22Rv1 (cell line): ENCODE measurements around the gene PLLP.

Experiments
- H3K27ac ChIP-seq: fragments of 450-650 bp; 2 replicates; pipeline ENCODE4 v1.5.1; 2017
- CTCF ChIP-seq: fragments of 450-650 bp; IDR thresholded peaks from 2 replicates; pipeline ENCODE4 v1.5.1; 2017; ENCODE audit warnings: mild to moderate bottlenecking
- ZFX ChIP-seq: fragments of 450-650 bp; IDR thresholded peaks from 2 replicates; pipeline ENCODE4 v1.6.1; 2017; ENCODE audit warnings: antibody characterized with exemption, borderline replicate concordance

The PLLP gene

GRCh38 chr16:57285379-57285778 lies 907 bp upstream of the PLLP start:
- TF ChIP-seq CTCF (no peak), ZFX (no peak)
- no peak overlapping the region for H3K27ac ChIP-seq

GRCh38 chr16:57284952-57285363 lies 486 bp upstream of the PLLP start:
- no peak overlapping the region; the same call in 1 of the 2 replicates for H3K27ac ChIP-seq
- TF ChIP-seq CTCF, result no peak
- no peak for TF ChIP-seq ZFX

- TF ChIP-seq CTCF, result no peak
- no peak for TF ChIP-seq ZFX
- H3K27ac ChIP-seq, result no peak overlapping the region
Observed at GRCh38 chr16:57283959-57284208, 588 bp downstream of the PLLP start.

- TF ChIP-seq ZFX (no peak), CTCF (no peak)
- H3K27ac ChIP-seq, result no peak overlapping the region
Observed at GRCh38 chr16:57283214-57283958, 1.1 kb downstream of the PLLP start.

GRCh38 chr16:57282510-57283213 lies 1.8 kb downstream of the PLLP start:
- TF ChIP-seq CTCF (no peak), ZFX (no peak)
- no peak overlapping the region for H3K27ac ChIP-seq

GRCh38 chr16:57281791-57282190 lies 2.7 kb downstream of the PLLP start:
- H3K27ac ChIP-seq, result no peak overlapping the region
- TF ChIP-seq CTCF, result no peak
- no peak for TF ChIP-seq ZFX

GRCh38 chr16:57279780-57280638 lies 4.5 kb downstream of the PLLP start:
- TF ChIP-seq ZFX, result no peak
- TF ChIP-seq CTCF, result no peak

More at GRCh38 chr16:57279780-57280638, 4.5 kb downstream of the PLLP start:
- no peak overlapping the region for H3K27ac ChIP-seq
